ENCODE measurements around the gene HNRNPUL2.
"Not testable (repeated sequence)": the region's sequence is repeated elsewhere in the genome, so short reads cannot be mapped to it uniquely, and the experiment has no call there.

HNRNPUL2 gene

GRCh38 chr11:62726156-62726914, 922 bp downstream of the HNRNPUL2 start:
- no peak for DNase-seq

- DNase-seq: no peak
Observed at GRCh38 chr11:62725646-62726045, 1.6 kb downstream of the HNRNPUL2 start.

- no peak for DNase-seq
Observed at GRCh38 chr11:62724171-62724570, 3.1 kb downstream of the HNRNPUL2 start.

GRCh38 chr11:62721994-62722393, 5.3 kb downstream of the HNRNPUL2 start:
- DNase-seq: no peak

- DNase-seq: no peak
Observed at GRCh38 chr11:62719302-62719978, 7.8 kb downstream of the HNRNPUL2 start.

GRCh38 chr11:62716816-62717215, 10.4 kb downstream of the HNRNPUL2 start:
- no peak for DNase-seq

GRCh38 chr11:62716206-62716605, 11.1 kb downstream of the HNRNPUL2 start:
- DNase-seq: no peak

- no peak for DNase-seq
Observed at GRCh38 chr11:62715150-62716130, 11.8 kb downstream of the HNRNPUL2 start.

GRCh38 chr11:62713343-62713742, 13.9 kb downstream of the HNRNPUL2 start:
- no peak for DNase-seq

GRCh38 chr11:62712861-62713260, 14.4 kb downstream of the HNRNPUL2 start:
- DNase-seq: no peak

- no peak for DNase-seq
Observed at GRCh38 chr11:62712276-62712812, 14.9 kb downstream of the HNRNPUL2 start.

GRCh38 chr11:62710001-62710345, 17.3 kb downstream of the HNRNPUL2 start:
- no peak for DNase-seq

GRCh38 chr11:62709247-62710000, 17.8 kb downstream of the HNRNPUL2 start:
- peak; percentile 93 for DNase-seq

- peak; percentile 44 for DNase-seq
Observed at GRCh38 chr11:62708793-62709192, 18.5 kb downstream of the HNRNPUL2 start.

GRCh38 chr11:62708392-62708791, 18.9 kb downstream of the HNRNPUL2 start:
- DNase-seq: no peak

- DNase-seq: no peak
Observed at GRCh38 chr11:62707277-62707861, 19.9 kb downstream of the HNRNPUL2 start, which contains the start of the genes BSCL2 and GNG3. BSCL2 (minus strand) TSS chr11:62707424; CDS start chr11:62707195, 229 bp downstream. GNG3 (plus strand) TSS chr11:62707676; CDS start chr11:62708296, 620 bp downstream.

GRCh38 chr11:62706850-62707247, 20.4 kb downstream of the HNRNPUL2 start:
- no peak for DNase-seq

- DNase-seq: peak; percentile 94
Observed at GRCh38 chr11:62705880-62706849, 21.1 kb downstream of the HNRNPUL2 start.

- no peak for DNase-seq
Observed at GRCh38 chr11:62705413-62705812, 21.8 kb downstream of the HNRNPUL2 start.

- DNase-seq: not testable (repeated sequence)
Observed at GRCh38 chr11:62703921-62704320, 23.3 kb downstream of the HNRNPUL2 start.
